ENCODE results near the gene USP17L18.
"Not testable (repeated sequence)": the region's sequence is repeated elsewhere in the genome, so short reads cannot be mapped to it uniquely, and the experiment has no call there.

The USP17L18 gene, protein sequence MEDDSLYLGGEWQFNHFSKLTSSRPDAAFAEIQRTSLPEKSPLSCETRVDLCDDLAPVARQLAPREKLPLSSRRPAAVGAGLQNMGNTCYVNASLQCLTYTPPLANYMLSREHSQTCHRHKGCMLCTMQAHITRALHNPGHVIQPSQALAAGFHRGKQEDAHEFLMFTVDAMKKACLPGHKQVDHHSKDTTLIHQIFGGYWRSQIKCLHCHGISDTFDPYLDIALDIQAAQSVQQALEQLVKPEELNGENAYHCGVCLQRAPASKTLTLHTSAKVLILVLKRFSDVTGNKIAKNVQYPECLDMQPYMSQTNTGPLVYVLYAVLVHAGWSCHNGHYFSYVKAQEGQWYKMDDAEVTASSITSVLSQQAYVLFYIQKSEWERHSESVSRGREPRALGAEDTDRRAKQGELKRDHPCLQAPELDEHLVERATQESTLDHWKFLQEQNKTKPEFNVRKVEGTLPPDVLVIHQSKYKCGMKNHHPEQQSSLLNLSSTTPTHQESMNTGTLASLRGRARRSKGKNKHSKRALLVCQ

DNA sequence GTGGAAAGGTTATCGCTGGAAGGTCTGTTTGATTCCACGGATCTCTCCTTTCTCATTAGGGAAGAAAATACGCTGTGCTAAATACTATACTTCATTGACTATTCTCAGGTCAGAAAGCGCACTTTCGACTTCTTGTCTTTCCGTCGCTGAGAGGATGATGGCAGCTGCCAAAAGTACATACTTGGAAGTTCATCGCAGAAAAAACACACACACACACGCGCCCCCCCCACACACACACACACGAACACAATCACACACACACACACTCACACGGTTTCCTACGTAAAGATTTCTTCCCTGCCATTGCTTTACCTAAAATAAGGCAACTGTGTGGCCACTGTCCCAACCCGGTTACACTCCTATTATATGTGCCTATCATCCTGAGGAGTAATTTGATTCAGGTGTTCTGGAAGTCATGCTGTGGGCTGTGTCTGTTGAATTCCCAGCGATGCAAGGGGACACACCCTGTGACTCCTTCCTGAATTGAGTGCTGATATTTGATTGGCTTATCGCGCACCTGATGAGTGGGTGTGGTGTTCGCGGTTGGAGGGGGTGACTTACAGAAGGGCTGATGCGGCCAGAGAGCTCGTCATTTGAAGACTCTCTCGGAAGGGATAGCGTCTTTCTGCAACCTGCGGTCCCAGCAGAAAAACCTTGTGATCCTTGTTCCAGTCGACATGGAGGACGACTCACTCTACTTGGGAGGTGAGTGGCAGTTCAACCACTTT, at the start of gene USP17L18:
Gene USP17L18, plus strand, starts transcription at position 678 of the 728 bp plus-strand sequence. Its CDS starts 0 bp downstream, at position 678.
- not testable (repeated sequence) for DNase-seq

DNA sequence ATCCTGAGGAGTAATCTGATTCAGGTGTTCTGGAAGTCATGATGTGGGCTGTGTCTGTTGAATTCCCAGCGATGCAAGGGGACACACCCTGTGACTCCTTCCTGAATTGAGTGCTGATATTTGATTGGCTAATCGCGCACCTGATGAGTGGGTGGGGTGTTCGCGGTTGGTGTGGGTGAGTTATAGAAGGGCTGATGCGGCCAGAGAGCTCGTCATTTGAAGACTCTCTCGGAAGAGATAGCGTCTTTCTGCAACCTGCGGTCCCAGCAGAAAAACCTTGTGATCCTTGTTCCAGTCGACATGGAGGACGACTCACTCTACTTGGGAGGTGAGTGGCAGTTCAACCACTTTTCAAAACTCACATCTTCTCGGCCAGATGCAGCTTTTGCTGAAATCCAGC, 38.1 kb upstream of the USP17L18 start, which contains the start of gene USP17L10:
Gene USP17L10, plus strand, starts transcription at position 301 of the 400 bp plus-strand sequence. Its CDS starts 0 bp downstream, at position 301.
- not testable (repeated sequence) for DNase-seq

DNA sequence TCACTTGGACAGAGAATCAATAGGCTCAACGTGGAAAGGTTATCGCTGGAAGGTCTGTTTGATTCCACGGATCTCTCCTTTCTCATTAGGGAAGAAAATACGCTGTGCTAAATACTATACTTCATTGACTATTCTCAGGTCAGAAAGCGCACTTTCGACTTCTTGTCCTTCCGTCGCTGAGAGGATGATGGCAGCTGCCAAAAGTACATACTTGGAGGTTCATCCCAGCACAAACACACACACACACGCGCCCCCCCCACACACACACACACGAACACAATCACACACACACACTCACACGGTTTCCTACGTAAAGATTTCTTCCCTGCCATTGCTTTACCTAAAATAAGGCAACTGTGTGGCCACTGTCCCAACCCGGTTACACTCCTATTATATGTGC, 33.7 kb upstream of the USP17L18 start:
- DNase-seq: not testable (repeated sequence)

DNA sequence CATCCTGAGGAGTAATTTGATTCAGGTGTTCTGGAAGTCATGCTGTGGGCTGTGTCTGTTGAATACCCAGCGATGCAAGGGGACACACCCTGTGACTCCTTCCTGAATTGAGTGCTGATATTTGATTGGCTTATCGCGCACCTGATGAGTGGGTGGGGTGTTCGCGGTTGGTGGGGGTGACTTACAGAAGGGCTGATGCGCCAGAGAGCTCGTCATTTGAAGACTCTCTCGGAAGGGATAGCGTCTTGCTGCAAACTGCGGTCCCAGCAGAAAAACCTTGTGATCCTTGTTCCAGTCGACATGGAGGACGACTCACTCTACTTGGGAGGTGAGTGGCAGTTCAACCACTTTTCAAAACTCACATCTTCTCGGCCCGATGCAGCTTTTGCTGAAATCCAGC, 33.3 kb upstream of the USP17L18 start, which contains the start of gene USP17L11:
Gene USP17L11, plus strand, starts transcription at position 301 of the 400 bp plus-strand sequence. Its CDS starts 0 bp downstream, at position 301.
- DNase-seq: not testable (repeated sequence)

DNA sequence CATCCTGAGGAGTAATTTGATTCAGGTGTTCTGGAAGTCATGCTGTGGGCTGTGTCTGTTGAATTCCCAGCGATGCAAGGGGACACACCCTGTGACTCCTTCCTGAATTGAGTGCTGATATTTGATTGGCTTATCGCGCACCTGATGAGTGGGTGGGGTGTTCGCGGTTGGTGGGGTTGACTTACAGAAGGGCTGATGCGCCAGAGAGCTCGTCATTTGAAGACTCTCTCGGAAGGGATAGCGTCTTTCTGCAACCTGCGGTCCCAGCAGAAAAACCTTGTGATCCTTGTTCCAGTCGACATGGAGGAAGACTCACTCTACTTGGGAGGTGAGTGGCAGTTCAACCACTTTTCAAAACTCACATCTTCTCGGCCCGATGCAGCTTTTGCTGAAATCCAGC, 28.6 kb upstream of the USP17L18 start, which contains the start of gene USP17L12:
Gene USP17L12, plus strand, starts transcription at position 301 of the 400 bp plus-strand sequence. Its CDS starts 0 bp downstream, at position 301.
- not testable (repeated sequence) for DNase-seq

DNA sequence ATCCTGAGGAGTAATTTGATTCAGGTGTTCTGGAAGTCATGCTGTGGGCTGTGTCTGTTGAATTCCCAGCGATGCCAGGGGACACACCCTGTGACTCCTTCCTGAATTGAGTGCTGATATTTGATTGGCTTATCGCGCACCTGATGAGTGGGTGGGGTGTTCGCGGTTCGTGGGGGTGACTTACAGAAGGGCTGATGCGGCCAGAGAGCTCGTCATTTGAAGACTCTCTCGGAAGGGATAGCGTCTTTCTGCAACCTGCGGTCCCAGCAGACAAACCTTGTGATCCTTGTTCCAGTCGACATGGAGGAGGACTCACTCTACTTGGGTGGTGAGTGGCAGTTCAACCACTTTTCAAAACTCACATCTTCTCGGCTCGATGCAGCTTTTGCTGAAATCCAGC, 23.8 kb upstream of the USP17L18 start, which contains the start of gene USP17L13:
Gene USP17L13, plus strand, starts transcription at position 301 of the 400 bp plus-strand sequence. Its CDS starts 0 bp downstream, at position 301.
- DNase-seq: not testable (repeated sequence)

DNA sequence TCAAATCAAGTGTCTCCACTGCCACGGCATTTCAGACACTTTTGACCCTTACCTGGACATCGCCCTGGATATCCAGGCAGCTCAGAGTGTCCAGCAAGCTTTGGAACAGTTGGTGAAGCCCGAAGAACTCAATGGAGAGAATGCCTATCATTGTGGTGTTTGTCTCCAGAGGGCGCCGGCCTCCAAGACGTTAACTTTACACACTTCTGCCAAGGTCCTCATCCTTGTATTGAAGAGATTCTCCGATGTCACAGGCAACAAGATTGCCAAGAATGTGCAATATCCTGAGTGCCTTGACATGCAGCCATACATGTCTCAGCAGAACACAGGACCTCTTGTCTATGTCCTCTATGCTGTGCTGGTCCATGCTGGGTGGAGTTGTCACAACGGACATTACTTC, 18.2 kb upstream of the USP17L18 start:
- not testable (repeated sequence) for DNase-seq

DNA sequence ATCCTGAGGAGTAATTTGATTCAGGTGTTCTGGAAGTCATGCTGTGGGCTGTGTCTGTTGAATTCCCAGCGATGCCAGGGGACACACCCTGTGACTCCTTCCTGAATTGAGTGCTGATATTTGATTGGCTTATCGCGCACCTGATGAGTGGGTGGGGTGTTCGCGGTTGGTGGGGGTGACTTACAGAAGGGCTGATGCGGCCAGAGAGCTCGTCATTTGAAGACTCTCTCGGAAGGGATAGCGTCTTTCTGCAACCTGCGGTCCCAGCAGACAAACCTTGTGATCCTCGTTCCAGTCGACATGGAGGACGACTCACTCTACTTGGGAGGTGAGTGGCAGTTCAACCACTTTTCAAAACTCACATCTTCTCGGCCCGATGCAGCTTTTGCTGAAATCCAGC, 14.3 kb upstream of the USP17L18 start, which contains the start of gene USP17L15:
Gene USP17L15, plus strand, starts transcription at position 301 of the 400 bp plus-strand sequence. Its CDS starts 0 bp downstream, at position 301.
- DNase-seq: not testable (repeated sequence)

DNA sequence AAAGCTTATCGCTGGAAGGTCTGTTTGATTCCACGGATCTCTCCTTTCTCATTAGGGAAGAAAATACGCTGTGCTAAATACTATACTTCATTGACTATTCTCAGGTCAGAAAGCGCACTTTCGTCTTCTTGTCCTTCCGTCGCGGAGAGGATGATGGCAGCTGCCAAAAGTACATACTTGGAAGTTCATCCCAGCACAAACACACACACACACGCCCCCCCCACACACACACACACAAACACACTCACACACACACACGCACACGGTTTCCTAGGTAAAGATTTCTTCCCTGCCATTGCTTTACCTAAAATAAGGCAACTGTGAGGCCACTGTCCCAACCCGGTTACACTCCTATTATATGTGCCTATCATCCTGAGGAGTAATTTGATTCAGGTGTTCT, 10.0 kb upstream of the USP17L18 start:
- not testable (repeated sequence) for DNase-seq

DNA sequence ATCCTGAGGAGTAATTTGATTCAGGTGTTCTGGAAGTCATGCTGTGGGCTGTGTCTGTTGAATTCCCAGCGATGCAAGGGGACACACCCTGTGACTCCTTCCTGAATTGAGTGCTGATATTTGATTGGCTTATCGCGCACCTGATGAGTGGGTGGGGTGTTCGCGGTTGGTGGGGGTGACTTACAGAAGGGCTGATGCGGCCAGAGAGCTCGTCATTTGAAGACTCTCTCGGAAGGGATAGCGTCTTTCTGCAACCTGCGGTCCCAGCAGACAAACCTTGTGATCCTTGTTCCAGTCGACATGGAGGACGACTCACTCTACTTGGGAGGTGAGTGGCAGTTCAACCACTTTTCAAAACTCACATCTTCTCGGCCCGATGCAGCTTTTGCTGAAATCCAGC, 4.9 kb upstream of the USP17L18 start, which contains the start of gene USP17L17:
Gene USP17L17, plus strand, starts transcription at position 301 of the 400 bp plus-strand sequence. Its CDS starts 0 bp downstream, at position 301.
- DNase-seq: not testable (repeated sequence)

DNA sequence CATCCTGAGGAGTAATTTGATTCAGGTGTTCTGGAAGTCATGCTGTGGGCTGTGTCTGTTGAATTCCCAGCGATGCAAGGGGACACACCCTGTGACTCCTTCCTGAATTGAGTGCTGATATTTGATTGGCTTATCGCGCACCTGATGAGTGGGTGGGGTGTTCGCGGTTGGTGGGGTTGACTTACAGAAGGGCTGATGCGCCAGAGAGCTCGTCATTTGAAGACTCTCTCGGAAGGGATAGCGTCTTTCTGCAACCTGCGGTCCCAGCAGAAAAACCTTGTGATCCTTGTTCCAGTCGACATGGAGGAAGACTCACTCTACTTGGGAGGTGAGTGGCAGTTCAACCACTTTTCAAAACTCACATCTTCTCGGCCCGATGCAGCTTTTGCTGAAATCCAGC, 4.6 kb downstream of the USP17L18 start, which contains the start of gene USP17L19:
Gene USP17L19, plus strand, starts transcription at position 301 of the 400 bp plus-strand sequence. Its CDS starts 0 bp downstream, at position 301.
- not testable (repeated sequence) for DNase-seq

DNA sequence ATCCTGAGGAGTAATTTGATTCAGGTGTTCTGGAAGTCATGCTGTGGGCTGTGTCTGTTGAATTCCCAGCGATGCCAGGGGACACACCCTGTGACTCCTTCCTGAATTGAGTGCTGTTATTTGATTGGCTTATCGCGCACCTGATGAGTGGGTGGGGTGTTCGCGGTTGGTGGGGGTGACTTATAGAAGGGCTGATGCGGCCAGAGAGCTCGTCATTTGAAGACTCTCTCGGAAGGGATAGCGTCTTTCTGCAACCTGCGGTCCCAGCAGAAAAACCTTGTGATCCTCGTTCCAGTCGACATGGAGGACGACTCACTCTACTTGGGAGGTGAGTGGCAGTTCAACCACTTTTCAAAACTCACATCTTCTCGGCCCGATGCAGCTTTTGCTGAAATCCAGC, 9.4 kb downstream of the USP17L18 start, which contains the start of gene USP17L20:
Gene USP17L20, plus strand, starts transcription at position 301 of the 400 bp plus-strand sequence. Its CDS starts 0 bp downstream, at position 301.
- DNase-seq: not testable (repeated sequence)

DNA sequence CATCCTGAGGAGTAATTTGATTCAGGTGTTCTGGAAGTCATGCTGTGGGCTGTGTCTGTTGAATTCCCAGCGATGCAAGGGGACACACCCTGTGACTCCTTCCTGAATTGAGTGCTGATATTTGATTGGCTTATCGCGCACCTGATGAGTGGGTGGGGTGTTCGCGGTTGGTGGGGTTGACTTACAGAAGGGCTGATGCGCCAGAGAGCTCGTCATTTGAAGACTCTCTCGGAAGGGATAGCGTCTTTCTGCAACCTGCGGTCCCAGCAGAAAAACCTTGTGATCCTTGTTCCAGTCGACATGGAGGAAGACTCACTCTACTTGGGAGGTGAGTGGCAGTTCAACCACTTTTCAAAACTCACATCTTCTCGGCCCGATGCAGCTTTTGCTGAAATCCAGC, 14.1 kb downstream of the USP17L18 start, which contains the start of gene USP17L21:
Gene USP17L21, plus strand, starts transcription at position 301 of the 400 bp plus-strand sequence. Its CDS starts 0 bp downstream, at position 301.
- not testable (repeated sequence) for DNase-seq

DNA sequence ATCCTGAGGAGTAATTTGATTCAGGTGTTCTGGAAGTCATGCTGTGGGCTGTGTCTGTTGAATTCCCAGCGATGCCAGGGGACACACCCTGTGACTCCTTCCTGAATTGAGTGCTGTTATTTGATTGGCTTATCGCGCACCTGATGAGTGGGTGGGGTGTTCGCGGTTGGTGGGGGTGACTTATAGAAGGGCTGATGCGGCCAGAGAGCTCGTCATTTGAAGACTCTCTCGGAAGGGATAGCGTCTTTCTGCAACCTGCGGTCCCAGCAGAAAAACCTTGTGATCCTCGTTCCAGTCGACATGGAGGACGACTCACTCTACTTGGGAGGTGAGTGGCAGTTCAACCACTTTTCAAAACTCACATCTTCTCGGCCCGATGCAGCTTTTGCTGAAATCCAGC, 18.9 kb downstream of the USP17L18 start, which contains the start of gene USP17L22:
Gene USP17L22, plus strand, starts transcription at position 301 of the 400 bp plus-strand sequence. Its CDS starts 0 bp downstream, at position 301.
- not testable (repeated sequence) for DNase-seq

DNA sequence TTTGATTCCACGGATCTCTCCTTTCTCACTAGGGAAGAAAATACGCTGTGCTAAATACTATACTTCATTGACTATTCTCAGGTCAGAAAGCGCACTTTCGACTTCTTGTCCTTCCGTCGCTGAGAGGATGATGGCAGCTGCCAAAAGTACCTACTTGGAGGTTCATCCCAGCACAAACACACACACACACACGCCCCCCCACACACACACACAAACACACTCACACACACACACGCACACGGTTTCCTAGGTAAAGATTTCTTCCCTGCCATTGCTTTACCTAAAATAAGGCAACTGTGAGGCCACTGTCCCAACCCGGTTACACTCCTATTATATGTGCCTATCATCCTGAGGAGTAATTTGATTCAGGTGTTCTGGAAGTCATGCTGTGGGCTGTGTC, 23.3 kb downstream of the USP17L18 start:
- not testable (repeated sequence) for DNase-seq
